Thoracic aorta (tissue), 2 donors: ENCODE results near the gene MYT1. TPM values are rescaled to one million over a fixed set of nuclear protein-coding genes. Genes with fewer than 3 reads are reported as not detected.

Source experiments
- ATAC-seq: fragments of 150-250 bp; one replicate; pipeline ENCODE4 v1.8.0; 2017; ENCODE audit warnings: low read depth; ENCODE audit not compliant: insufficient number of reproducible peaks, low FRiP score
- DNase-seq: peaks from one replicate; pipeline ENCODE4 v3.0.0-alpha.2; 2020; ENCODE audit warnings: low spot score
- H3K27ac ChIP-seq, 2 donors: fragments of 200-600 bp; sonication (generic); 1 replicate in 1 of 2; 2 replicates in 1 of 2; pipeline ENCODE4 v1.5.1; 2016; ENCODE audit warnings: mild to moderate bottlenecking in 2 of 2, moderate library complexity in 2 of 2
- H3K27me3 ChIP-seq: fragments of 200-600 bp; sonication (generic); replicated peaks from 2 replicates; pipeline ENCODE4 v1.6.0; 2016; ENCODE audit warnings: mild to moderate bottlenecking; ENCODE audit not compliant: insufficient read depth
- H3K36me3 ChIP-seq: fragments of 200-600 bp; sonication (generic); one replicate; pipeline ENCODE4 v1.5.1; 2016
- H3K4me1 ChIP-seq, 2 donors: fragments of 200-600 bp; sonication (generic); 1 replicate in 1 of 2; 2 replicates in 1 of 2; pipeline versions ENCODE4 v1.5.1 to v1.6.0; 2016; ENCODE audit warnings: low read depth in 2 of 2, mild to moderate bottlenecking in 1 of 2; ENCODE audit not compliant: control insufficient read depth in 1 of 2
- H3K4me3 ChIP-seq: fragments of 200-600 bp; sonication (generic); 2 replicates; pipeline ENCODE4 v1.5.1; 2016; ENCODE audit warnings: mild to moderate bottlenecking
- H3K9me3 ChIP-seq: fragments of 200-600 bp; sonication (generic); 2 replicates; pipeline ENCODE4 v1.5.1; 2016
- CTCF ChIP-seq: fragments of 200-600 bp; sonication (generic); IDR thresholded peaks from one replicate; pipeline ENCODE4 v1.5.1; 2019; ENCODE audit warnings: antibody characterized with exemption
- total RNA-seq, 2 donors: library from RNA; depleted of rRNA; stranded (reverse); fragments of >200 nt; gene quantifications; one replicate each; pipeline versions ENCODE4 v1.1.0 to v1.2.3, GENCODE V29; 2016

MYT1 gene
- total RNA-seq, 2 donors from 2014 or later, result not detected

- Histone ChIP-seq H3K27ac (no peak overlapping the region), H3K4me3 (no peak overlapping the region), H3K36me3 (no peaks in the 10 kb centered on the region), H3K27me3 (no peaks in the 10 kb centered on the region), H3K9me3 (no peaks in the 10 kb centered on the region), H3K4me1 (no peaks in the 10 kb centered on the region)
- no peak for TF ChIP-seq CTCF
- DNase-seq (no peak), ATAC-seq (no peak)
These were observed 26.6 kb upstream of the MYT1 start for GRCh38 chr20:64137598-64138031.

GRCh38 chr20:64138276-64138815, 25.9 kb upstream of the MYT1 start:
- Histone ChIP-seq H3K36me3 (no peaks in the 10 kb centered on the region), H3K27ac (no peak overlapping the region), H3K9me3 (no peaks in the 10 kb centered on the region), H3K4me1 (no peaks in the 10 kb centered on the region), H3K27me3 (no peaks in the 10 kb centered on the region), H3K4me3 (no peak overlapping the region)
- no peak for TF ChIP-seq CTCF
- DNase-seq, result no peak
- ATAC-seq, result no peak

- Histone ChIP-seq H3K4me1 (no peaks in the 10 kb centered on the region), H3K27me3 (no peaks in the 10 kb centered on the region), H3K4me3 (no peak overlapping the region), H3K9me3 (no peaks in the 10 kb centered on the region), H3K27ac (no peak overlapping the region), H3K36me3 (no peaks in the 10 kb centered on the region)
- no peak for TF ChIP-seq CTCF
- DNase-seq (no peak), ATAC-seq (no peak)
These were observed 24.8 kb upstream of the MYT1 start for GRCh38 chr20:64139199-64140060.

GRCh38 chr20:64140061-64140931, 24.0 kb upstream of the MYT1 start:
- no peak for DNase-seq
- no peak for ATAC-seq
- H3K4me3 ChIP-seq, result no peak overlapping the region
- no peaks in the 10 kb centered on the region for H3K4me1 ChIP-seq
- TF ChIP-seq CTCF, result no peak
- H3K9me3 ChIP-seq, result peaks cover 2% of the 10 kb centered on the region
- H3K27me3 ChIP-seq, result no peaks in the 10 kb centered on the region
- H3K36me3 ChIP-seq, result no peaks in the 10 kb centered on the region
- H3K27ac ChIP-seq, result no peak overlapping the region

GRCh38 chr20:64140956-64141355, 23.3 kb upstream of the MYT1 start:
- H3K4me1 ChIP-seq, result no peaks in the 10 kb centered on the region
- H3K36me3 ChIP-seq, result no peaks in the 10 kb centered on the region
- DNase-seq (no peak), ATAC-seq (no peak)
- H3K27me3 ChIP-seq, result no peaks in the 10 kb centered on the region
- no peak overlapping the region for H3K27ac ChIP-seq
- no peak overlapping the region for H3K4me3 ChIP-seq
- H3K9me3 ChIP-seq, result peaks cover 5% of the 10 kb centered on the region
- no peak for TF ChIP-seq CTCF
